CD4-positive, CD25-positive, alpha-beta regulatory T cell (primary cell): Measurements from ENCODE around the gene TNS2. TPM values are rescaled to one million over a fixed set of nuclear protein-coding genes. Genes with fewer than 3 reads are reported as not detected.

Source experiments
- ATAC-seq, 2 donors: fragments of 150-1000 bp; cut with Tn5 transposase; one replicate each; pipeline ENCODE4 v1.10.0; 2021; ENCODE audit warnings: low read depth in 2 of 2, moderate number of reproducible peaks in 2 of 2, moderate library complexity in 1 of 2
- DNase-seq, 3 donors: peaks; one replicate each; pipeline versions ENCODE4 v3.0.0 to v3.0.0-alpha.2; 2012 to 2022; ENCODE audit warnings: mixed read lengths in 1 of 3
- H3K27ac ChIP-seq: one replicate; pipeline ENCODE4 v1.7.0; 2013; ENCODE audit warnings: mild to moderate bottlenecking, low read length; ENCODE audit not compliant: insufficient read depth, poor library complexity, severe bottlenecking
- H3K27me3 ChIP-seq: one replicate; pipeline ENCODE4 v1.7.0; 2013; ENCODE audit warnings: low read length; ENCODE audit not compliant: control insufficient read depth, insufficient read depth
- H3K36me3 ChIP-seq: one replicate; pipeline ENCODE4 v1.7.0; 2013; ENCODE audit warnings: mild to moderate bottlenecking, low read length, moderate library complexity; ENCODE audit not compliant: control insufficient read depth, insufficient read depth
- H3K4me1 ChIP-seq: 2 replicates; pipeline ENCODE4 v1.7.0; 2013; ENCODE audit warnings: mild to moderate bottlenecking, low read length; ENCODE audit not compliant: insufficient read depth, control insufficient read depth, poor library complexity, severe bottlenecking
- H3K4me3 ChIP-seq: one replicate; pipeline ENCODE4 v1.7.0; 2013; ENCODE audit warnings: low read depth, mild to moderate bottlenecking, low read length, moderate library complexity
- H3K9me3 ChIP-seq, 2 experiments: 1 replicate in 1 of 2; 2 replicates in 1 of 2; pipeline ENCODE4 v1.7.0; 2013; ENCODE audit warnings: low read length in 2 of 2, mild to moderate bottlenecking in 1 of 2, moderate library complexity in 1 of 2; ENCODE audit not compliant: control insufficient read depth in 2 of 2
- H3K27ac Mint-ChIP-seq, 3 donors: one replicate each; pipeline ENCODE4 v1.8.0; 2020 to 2022; ENCODE audit warnings: mild to moderate bottlenecking in 3 of 3, mixed read lengths in 3 of 3, moderate library complexity in 2 of 3
- H3K27me3 Mint-ChIP-seq: one replicate; pipeline ENCODE4 v1.8.0; 2022; ENCODE audit warnings: mild to moderate bottlenecking, mixed read lengths
- H3K36me3 Mint-ChIP-seq: one replicate; pipeline ENCODE4 v1.8.0; 2020; ENCODE audit warnings: mixed read lengths
- H3K4me1 Mint-ChIP-seq, 4 donors: one replicate each; pipeline ENCODE4 v1.8.0; 2020 to 2022; ENCODE audit warnings: mixed read lengths in 4 of 4, mild to moderate bottlenecking in 1 of 4
- H3K4me3 Mint-ChIP-seq, 4 donors: one replicate each; pipeline ENCODE4 v1.8.0; 2020 to 2022; ENCODE audit warnings: mild to moderate bottlenecking in 4 of 4, mixed read lengths in 4 of 4, moderate library complexity in 3 of 4
- H3K9me3 Mint-ChIP-seq, 7 donors: one replicate each; pipeline ENCODE4 v1.8.0; 2020 to 2022; ENCODE audit warnings: mixed read lengths in 7 of 7, mild to moderate bottlenecking in 3 of 7, moderate library complexity in 2 of 7
- polyA plus RNA-seq, 4 donors: library from polyadenylated mRNA; unstranded; fragments of 300-500 nt; fragmentation: Illumina TruSeq; gene quantifications; one replicate each; pipeline ENCODE4 v1.2.3, GENCODE V29; 2021
- total RNA-seq: library from RNA; stranded (reverse); gene quantifications from one replicate; pipeline ENCODE4 v1.2.3, GENCODE V29; 2022

The TNS2 gene
- total and polyA plus RNA-seq, 5 donors from 2014 or later: 0.09 to 1.4 TPM; not detected in 3

DNA sequence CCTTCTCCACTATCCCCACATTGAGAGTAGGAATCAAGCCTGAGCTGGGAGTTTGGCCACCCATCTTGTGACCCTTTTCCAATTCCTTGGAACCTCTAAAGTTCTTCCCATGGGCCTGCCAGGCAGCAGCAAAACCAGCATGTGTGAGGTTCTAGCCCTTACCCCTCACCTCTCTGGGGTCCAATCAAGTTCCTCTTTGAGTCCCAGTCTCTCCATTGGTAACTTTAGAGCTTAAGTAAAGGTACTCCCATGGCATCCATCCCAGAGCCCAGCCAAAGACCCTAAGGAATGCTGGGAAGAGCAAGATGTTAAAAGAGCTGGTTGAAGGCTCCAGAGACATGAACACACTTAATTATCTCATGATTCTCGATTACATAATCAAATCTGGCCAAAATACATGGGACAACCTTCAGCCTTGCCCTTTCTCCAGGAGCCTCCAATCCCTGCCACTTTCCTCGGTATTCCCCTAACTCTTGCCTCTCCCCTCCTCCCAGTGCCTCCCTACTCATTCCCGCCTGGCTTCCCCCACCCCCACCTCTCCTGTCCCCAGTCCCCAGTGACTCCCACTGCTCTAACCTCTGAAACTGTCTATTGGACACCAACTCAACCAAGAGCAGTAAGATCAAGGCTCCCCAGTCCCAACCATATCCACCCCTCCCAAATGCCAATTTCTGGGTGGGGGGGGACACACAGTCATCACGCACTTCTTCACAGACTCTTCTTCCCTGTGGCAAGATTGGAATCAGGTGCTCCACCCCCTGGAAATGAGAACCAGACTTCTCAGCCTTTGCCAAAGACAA lies 4.8 kb upstream of the TNS2 start:
- Mint-ChIP-seq H3K27ac (no peak overlapping the region), H3K9me3 (peaks cover 0 to 2% (median 0%) of the 10 kb centered on the region in 7 donors), H3K4me3 (peak overlapping the region; percentile 57 to 98 (median 80)), H3K36me3 (no peaks in the 10 kb centered on the region), H3K4me1 (peaks cover 0 to 18% (median 8%) of the 10 kb centered on the region in 4 donors), H3K27me3 (no peaks in the 10 kb centered on the region)
- no peak for ATAC-seq
- peaks cover 15% of the 10 kb centered on the region for H3K4me1 ChIP-seq
- no peak overlapping the region for H3K27ac ChIP-seq
- H3K27me3 ChIP-seq: no peaks in the 10 kb centered on the region
- no peaks in the 10 kb centered on the region for H3K9me3 ChIP-seq
- DNase-seq: no peak
- peaks cover 5% of the 10 kb centered on the region for H3K36me3 ChIP-seq
- no peak overlapping the region for H3K4me3 ChIP-seq

GRCh38 chr12:53045696-53046045 lies 4.2 kb upstream of the TNS2 start:
- H3K27ac ChIP-seq: no peak overlapping the region
- H3K4me1 ChIP-seq: peaks cover 15% of the 10 kb centered on the region
- H3K9me3 ChIP-seq: no peaks in the 10 kb centered on the region
- peak overlapping the region in 1 of 3 donors; percentile 95 for H3K27ac Mint-ChIP-seq
- peaks cover 0 to 18% (median 8%) of the 10 kb centered on the region in 4 donors for H3K4me1 Mint-ChIP-seq
- H3K9me3 Mint-ChIP-seq: peaks cover 0 to 2% (median 0%) of the 10 kb centered on the region in 7 donors
- H3K36me3 ChIP-seq: peaks cover 5% of the 10 kb centered on the region
- H3K27me3 Mint-ChIP-seq: no peaks in the 10 kb centered on the region
- no peaks in the 10 kb centered on the region for H3K27me3 ChIP-seq
- H3K4me3 Mint-ChIP-seq: peak overlapping the region; percentile 95 to 98 (median 96)
- H3K36me3 Mint-ChIP-seq: no peaks in the 10 kb centered on the region
- DNase-seq (no peak), ATAC-seq (no peak)
- no peak overlapping the region for H3K4me3 ChIP-seq

DNA sequence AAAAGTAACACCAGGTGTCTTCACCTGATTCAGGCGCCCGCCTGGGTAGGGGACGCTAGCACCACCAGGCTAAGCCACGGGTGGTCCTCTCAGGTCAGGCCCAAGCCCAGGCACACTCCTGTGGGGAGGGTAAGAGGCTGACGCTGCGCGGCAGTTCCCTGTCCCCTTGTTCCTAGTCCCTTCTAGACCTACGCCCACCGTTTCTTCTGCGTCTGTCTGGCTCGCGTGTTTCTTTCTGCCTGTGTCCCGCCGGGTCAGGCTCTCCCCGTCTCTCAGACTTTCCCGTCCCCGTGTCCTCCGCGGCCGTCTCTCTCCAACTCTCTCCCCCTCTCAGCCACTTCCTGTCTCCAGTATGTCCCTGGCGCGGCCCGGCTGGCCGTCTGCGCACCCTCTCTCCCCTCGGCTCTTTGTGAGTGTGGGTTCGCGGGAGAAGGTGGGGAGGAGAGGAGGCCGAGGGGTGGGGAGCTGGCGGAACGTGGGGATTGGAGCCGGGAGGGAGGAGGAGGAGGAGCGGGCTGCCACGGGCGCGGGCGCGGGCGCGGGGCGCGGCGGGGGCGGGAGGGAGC lies 3.1 kb upstream of the TNS2 start:
- ATAC-seq (peak; percentile 2 to 7), DNase-seq (peak in 2 of 3 donors; percentile 41 to 48)
- H3K27ac Mint-ChIP-seq: peak overlapping the region; percentile 95 to 97 (median 97)
- H3K4me3 Mint-ChIP-seq: peak overlapping the region; percentile 95 to 98 (median 96)
- peak overlapping the region; percentile 72 for H3K4me3 ChIP-seq
- H3K27ac ChIP-seq: peak overlapping the region; percentile 76
- no peaks in the 10 kb centered on the region for H3K9me3 ChIP-seq
- no peaks in the 10 kb centered on the region for H3K36me3 Mint-ChIP-seq
- peaks cover 0 to 2% (median 0%) of the 10 kb centered on the region in 7 donors for H3K9me3 Mint-ChIP-seq
- no peaks in the 10 kb centered on the region for H3K36me3 ChIP-seq
- no peaks in the 10 kb centered on the region for H3K27me3 Mint-ChIP-seq
- H3K4me1 ChIP-seq: peaks cover 15% of the 10 kb centered on the region
- H3K27me3 ChIP-seq: no peaks in the 10 kb centered on the region
- H3K4me1 Mint-ChIP-seq: peaks cover 0 to 19% (median 10%) of the 10 kb centered on the region in 4 donors

GRCh38 chr12:53047221-53048032 lies 2.4 kb upstream of the TNS2 start:
- no peaks in the 10 kb centered on the region for H3K36me3 ChIP-seq
- H3K27me3 Mint-ChIP-seq: no peaks in the 10 kb centered on the region
- peak overlapping the region; percentile 76 for H3K27ac ChIP-seq
- peak; percentile 51 to 74 (median 72) for DNase-seq
- no peaks in the 10 kb centered on the region for H3K36me3 Mint-ChIP-seq
- peaks cover 0 to 19% (median 10%) of the 10 kb centered on the region in 4 donors for H3K4me1 Mint-ChIP-seq
- no peak overlapping the region for H3K4me3 ChIP-seq
- H3K4me1 ChIP-seq: peaks cover 15% of the 10 kb centered on the region
- peak overlapping the region in 2 of 3 donors; percentile 80 to 95 for H3K27ac Mint-ChIP-seq
- peaks cover 0 to 2% (median 0%) of the 10 kb centered on the region in 7 donors for H3K9me3 Mint-ChIP-seq
- no peaks in the 10 kb centered on the region for H3K27me3 ChIP-seq
- H3K4me3 Mint-ChIP-seq: peak overlapping the region; percentile 27 to 74 (median 58)
- H3K9me3 ChIP-seq: no peaks in the 10 kb centered on the region
- peak; percentile 78 to 83 for ATAC-seq

DNA sequence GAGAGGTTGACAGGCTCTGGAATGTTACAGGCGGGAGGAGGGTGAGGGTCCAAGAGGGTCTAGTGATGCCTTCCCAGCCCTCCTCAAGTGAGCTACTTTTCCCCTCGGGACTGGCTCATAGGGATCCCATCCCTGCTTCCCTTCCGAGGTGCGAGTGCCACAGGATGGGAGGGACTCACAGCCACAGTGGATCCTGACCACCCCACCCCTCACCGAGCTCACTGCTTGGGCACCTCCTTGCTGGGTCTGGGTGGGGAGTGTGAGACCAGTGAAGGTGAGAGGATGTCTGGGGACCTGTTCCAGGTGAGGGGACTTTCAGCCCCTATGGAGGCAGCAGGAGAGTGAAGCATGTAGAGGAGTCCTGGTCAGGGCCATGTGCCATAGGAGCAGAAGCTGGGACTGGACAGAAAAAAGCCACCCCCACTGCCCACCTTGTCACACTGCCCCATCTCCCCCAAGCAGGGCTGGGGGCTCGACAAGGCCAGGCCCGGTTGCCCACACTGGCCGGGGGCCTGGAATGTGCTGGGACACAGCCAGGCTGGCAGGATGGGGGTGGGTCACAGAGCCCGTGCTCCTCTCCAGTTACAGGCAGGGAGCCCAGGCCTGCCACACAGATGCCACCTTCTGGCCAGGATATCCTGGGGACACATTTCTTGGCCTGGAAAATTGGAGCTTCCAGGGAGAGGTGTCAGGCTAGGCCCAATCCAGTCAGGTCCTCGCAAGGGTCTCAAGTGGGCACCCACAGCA lies 1.7 kb upstream of the TNS2 start:
- Histone ChIP-seq H3K4me1 (peaks cover 15% of the 10 kb centered on the region), H3K4me3 (no peak overlapping the region), H3K27me3 (no peaks in the 10 kb centered on the region), H3K9me3 (no peaks in the 10 kb centered on the region), H3K36me3 (no peaks in the 10 kb centered on the region), H3K27ac (peak overlapping the region; percentile 66)
- no peaks in the 10 kb centered on the region for H3K36me3 Mint-ChIP-seq
- H3K4me1 Mint-ChIP-seq: peaks cover 0 to 18% (median 9%) of the 10 kb centered on the region in 4 donors
- DNase-seq (no peak), ATAC-seq (no peak)
- no peaks in the 10 kb centered on the region for H3K27me3 Mint-ChIP-seq
- H3K27ac Mint-ChIP-seq: peak overlapping the region in 2 of 3 donors; percentile 8 to 80
- peaks cover 0 to 2% (median 0%) of the 10 kb centered on the region in 7 donors for H3K9me3 Mint-ChIP-seq
- H3K4me3 Mint-ChIP-seq: peak overlapping the region; percentile 49 to 74 (median 66)

DNA sequence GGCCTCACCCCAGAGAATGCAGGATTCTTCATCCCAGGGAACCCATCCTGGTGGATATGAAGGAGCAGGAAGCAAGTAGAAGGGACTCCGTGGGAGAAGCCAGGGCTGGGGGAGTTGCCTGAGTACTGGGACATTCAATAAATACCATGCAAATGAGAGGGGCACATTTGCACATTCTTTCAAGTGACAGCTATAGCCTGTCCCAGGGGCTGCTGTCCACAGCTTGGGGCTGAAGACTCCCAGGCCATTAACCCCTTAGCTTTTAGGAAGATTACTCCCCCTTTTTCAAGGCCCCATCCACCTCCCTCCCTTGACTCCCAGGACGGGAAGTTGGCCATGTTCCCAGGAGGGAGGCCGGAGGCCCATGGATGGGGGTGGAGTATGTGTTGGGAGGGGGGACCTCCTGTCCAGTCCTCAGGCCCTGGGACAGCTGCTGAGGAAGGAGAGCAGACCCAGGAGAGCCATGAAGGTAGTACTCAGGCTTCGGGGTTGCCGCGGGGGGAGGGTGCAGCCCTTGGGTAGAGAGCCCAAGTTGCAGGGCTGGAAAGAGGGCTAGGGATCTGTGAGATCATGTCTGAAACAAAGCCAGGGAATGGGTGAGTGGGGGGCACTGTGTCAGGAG lies 974 bp upstream of the TNS2 start:
- H3K27me3 Mint-ChIP-seq: no peaks in the 10 kb centered on the region
- Histone ChIP-seq H3K27ac (no peak overlapping the region), H3K27me3 (no peaks in the 10 kb centered on the region), H3K9me3 (no peaks in the 10 kb centered on the region), H3K36me3 (no peaks in the 10 kb centered on the region), H3K4me3 (no peak overlapping the region), H3K4me1 (peaks cover 22% of the 10 kb centered on the region)
- no peak for DNase-seq
- H3K4me3 Mint-ChIP-seq: peak overlapping the region; percentile 33 to 65 (median 62)
- H3K27ac Mint-ChIP-seq: peak overlapping the region; percentile 8 to 93 (median 69)
- H3K36me3 Mint-ChIP-seq: no peaks in the 10 kb centered on the region
- peaks cover 0 to 2% (median 0%) of the 10 kb centered on the region in 7 donors for H3K9me3 Mint-ChIP-seq
- H3K4me1 Mint-ChIP-seq: peaks cover 0 to 22% (median 9%) of the 10 kb centered on the region in 4 donors
- ATAC-seq: no peak
